Dermis blood vessel endothelial cell (primary cell): ENCODE data around the gene RITA1. TPM values are rescaled to one million over a fixed set of nuclear protein-coding genes. Genes with fewer than 3 reads are reported as not detected.
"Not testable (repeated sequence)": the region's sequence is repeated elsewhere in the genome, so short reads cannot be mapped to it uniquely, and the experiment has no call there.

Experiments
- DNase-seq: peaks from one replicate; pipeline ENCODE4 v3.0.0; 2010
- total RNA-seq: library from RNA; depleted of rRNA; stranded (reverse); fragments of >200 nt; gene quantifications from 2 replicates; pipeline ENCODE4 v1.2.3, GENCODE V29; 2014

RITA1 gene
- total RNA-seq, result 25.0 and 28.3 TPM in 2 replicates

GRCh38 chr12:113185180-113186032, at the start of gene RITA1, which contains the start of gene DDX54:
RITA1 (plus strand) TSS chr12:113185721; CDS start chr12:113186747, 1,026 bp downstream.
DDX54 (minus strand) TSS chr12:113185478; CDS start chr12:113185451, 27 bp downstream.
- peak; percentile 85 for DNase-seq

- no peak for DNase-seq
Measured at GRCh38 chr12:113136128-113136989, 49.2 kb upstream of the RITA1 start.

GRCh38 chr12:113136990-113137511, 48.5 kb upstream of the RITA1 start:
- no peak for DNase-seq

GRCh38 chr12:113137861-113138783, 47.4 kb upstream of the RITA1 start:
- DNase-seq, result no peak

GRCh38 chr12:113138826-113139225, 46.7 kb upstream of the RITA1 start:
- no peak for DNase-seq

GRCh38 chr12:113140706-113141105, 44.8 kb upstream of the RITA1 start:
- DNase-seq, result no peak

GRCh38 chr12:113141716-113142115, 43.8 kb upstream of the RITA1 start:
- DNase-seq, result not testable (repeated sequence)

- no peak for DNase-seq
Measured at GRCh38 chr12:113142173-113142885, 43.2 kb upstream of the RITA1 start.

- no peak for DNase-seq
Measured at GRCh38 chr12:113142886-113143332, 42.6 kb upstream of the RITA1 start.

- no peak for DNase-seq
Measured at GRCh38 chr12:113143959-113144358, 41.6 kb upstream of the RITA1 start.

- DNase-seq, result no peak
Measured at GRCh38 chr12:113144806-113145205, 40.7 kb upstream of the RITA1 start.

- no peak for DNase-seq
Measured at GRCh38 chr12:113145720-113146551, 39.6 kb upstream of the RITA1 start.

- no peak for DNase-seq
Measured at GRCh38 chr12:113146999-113147398, 38.5 kb upstream of the RITA1 start.

GRCh38 chr12:113149361-113150150, 36.0 kb upstream of the RITA1 start, which contains the start of gene CFAP73:
CFAP73 (plus strand) TSS chr12:113149724; CDS start chr12:113149858, 134 bp downstream.
- DNase-seq, result peak; percentile 75

- DNase-seq, result no peak
Measured at GRCh38 chr12:113151655-113152054, 33.9 kb upstream of the RITA1 start.

GRCh38 chr12:113152196-113152834, 33.2 kb upstream of the RITA1 start:
- DNase-seq, result no peak

- peak; percentile 81 for DNase-seq
Measured at GRCh38 chr12:113152835-113153814, 32.4 kb upstream of the RITA1 start.
